Astrocyte (in vitro differentiated cells and primary cell): ENCODE data around the gene SPATA17.

Source experiments
- EZH2 ChIP-seq: IDR thresholded peaks from 2 replicates; pipeline ENCODE4 v1.6.1; 2012; ENCODE audit warnings: mild to moderate bottlenecking, low read length, inconsistent platforms; ENCODE audit not compliant: insufficient read depth
- TF ChIP-seq, protein P1 (sequence below): IDR thresholded peaks from 2 replicates; pipeline ENCODE4 v1.5.1; 2011; ENCODE audit warnings: low read depth, mild to moderate bottlenecking, inconsistent platforms, low read length, moderate library complexity; ENCODE audit not compliant: insufficient read depth

DNA sequence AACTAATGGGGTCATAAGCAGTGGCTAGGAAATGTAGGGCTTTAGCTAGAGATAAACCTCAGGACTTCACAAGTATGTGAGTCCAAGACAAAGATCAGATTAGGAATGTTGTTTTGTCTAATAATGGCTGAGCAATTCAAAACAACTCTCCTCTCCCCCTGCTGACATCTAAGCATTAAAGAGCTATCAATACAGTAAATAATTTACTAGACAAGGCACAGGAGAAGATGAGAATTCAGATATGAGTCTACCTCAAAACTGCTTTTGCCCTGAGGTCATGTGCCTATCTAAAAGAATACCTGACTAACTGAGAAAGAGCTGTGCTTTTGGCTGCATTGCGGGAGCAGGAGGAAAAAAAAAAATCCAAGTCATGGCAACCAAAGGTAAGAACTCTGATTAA, 86.8 kb downstream of the SPATA17 start:
- TF ChIP-seq, protein P1, sequence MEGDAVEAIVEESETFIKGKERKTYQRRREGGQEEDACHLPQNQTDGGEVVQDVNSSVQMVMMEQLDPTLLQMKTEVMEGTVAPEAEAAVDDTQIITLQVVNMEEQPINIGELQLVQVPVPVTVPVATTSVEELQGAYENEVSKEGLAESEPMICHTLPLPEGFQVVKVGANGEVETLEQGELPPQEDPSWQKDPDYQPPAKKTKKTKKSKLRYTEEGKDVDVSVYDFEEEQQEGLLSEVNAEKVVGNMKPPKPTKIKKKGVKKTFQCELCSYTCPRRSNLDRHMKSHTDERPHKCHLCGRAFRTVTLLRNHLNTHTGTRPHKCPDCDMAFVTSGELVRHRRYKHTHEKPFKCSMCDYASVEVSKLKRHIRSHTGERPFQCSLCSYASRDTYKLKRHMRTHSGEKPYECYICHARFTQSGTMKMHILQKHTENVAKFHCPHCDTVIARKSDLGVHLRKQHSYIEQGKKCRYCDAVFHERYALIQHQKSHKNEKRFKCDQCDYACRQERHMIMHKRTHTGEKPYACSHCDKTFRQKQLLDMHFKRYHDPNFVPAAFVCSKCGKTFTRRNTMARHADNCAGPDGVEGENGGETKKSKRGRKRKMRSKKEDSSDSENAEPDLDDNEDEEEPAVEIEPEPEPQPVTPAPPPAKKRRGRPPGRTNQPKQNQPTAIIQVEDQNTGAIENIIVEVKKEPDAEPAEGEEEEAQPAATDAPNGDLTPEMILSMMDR = no peak
- TF ChIP-seq EZH2 = no peak
